Sigmoid colon (tissue), 7 donors: ENCODE data around the gene SH3TC1. TPM values are rescaled to one million over a fixed set of nuclear protein-coding genes. Genes with fewer than 3 reads are reported as not detected.

Experiments used
- DNase-seq: peaks from one replicate; pipeline ENCODE4 v3.0.0-alpha.2; 2019
- H3K27ac ChIP-seq, 4 donors: fragments of 200-600 bp; sonication (generic); one replicate each; pipeline ENCODE4 v1.5.1; 2016 to 2019; ENCODE audit warnings: mild to moderate bottlenecking in 1 of 4
- H3K27me3 ChIP-seq, 3 donors: fragments of 200-600 bp; sonication (generic); one replicate each; pipeline ENCODE4 v1.5.1; 2019; ENCODE audit warnings: mild to moderate bottlenecking in 1 of 3
- H3K36me3 ChIP-seq, 4 donors: fragments of 200-600 bp; sonication (generic); one replicate each; pipeline ENCODE4 v1.5.1; 2016 to 2019
- H3K4me1 ChIP-seq, 4 donors: fragments of 200-600 bp; sonication (generic); one replicate each; pipeline ENCODE4 v1.5.1; 2017 to 2019
- H3K4me3 ChIP-seq, 4 donors: fragments of 200-600 bp; sonication (generic); one replicate each; pipeline ENCODE4 v1.5.1; 2017 to 2019; ENCODE audit warnings: mild to moderate bottlenecking in 2 of 4, moderate library complexity in 1 of 4
- H3K9me3 ChIP-seq, 4 donors: fragments of 200-600 bp in 3 of 4; sonication (generic) in 3 of 4; one replicate each; pipeline versions ENCODE4 v1.5.1 to v1.6.1; 2013 to 2019
- EP300 ChIP-seq, 4 donors: sonication (generic); formaldehyde crosslinking; IDR thresholded peaks; one replicate each; pipeline ENCODE4 v1.6.1; 2017; ENCODE audit warnings: antibody characterized with exemption in 4 of 4
- POLR2A ChIP-seq, 2 donors: fragments of 450-650 bp; IDR thresholded peaks; one replicate each; pipeline ENCODE4 v1.6.1; 2016; ENCODE audit warnings: antibody characterized with exemption in 2 of 2, mild to moderate bottlenecking in 2 of 2, moderate library complexity in 2 of 2
- POLR2AphosphoS5 ChIP-seq, 4 donors: sonication (generic); formaldehyde crosslinking; IDR thresholded peaks; one replicate each; pipeline ENCODE4 v1.6.1; 2017; ENCODE audit warnings: antibody characterized with exemption in 4 of 4
- WGBS, 2 donors: extraction: QIAGEN DNeasy Blood & Tissue Kit; methylation state at CpG; one replicate each; pipeline ENCODE4 v1.1.7; 2013; 5-methylcytosine and 5-hydroxymethylcytosine counted together
- intact Hi-C: fragments of 100-400 bp; cut with DNase I; formaldehyde crosslinking; loops from one replicate; pipeline ENCODE4 v1.15.1; 2023
- polyA plus RNA-seq, 3 donors: library from polyadenylated mRNA; stranded (reverse); fragments of 200-250 nt; gene quantifications; one replicate each; pipeline ENCODE4 v1.2.3, GENCODE V29; 2013
- total RNA-seq, 4 donors: library from RNA; depleted of rRNA; stranded (reverse); fragments of >200 nt; gene quantifications; one replicate each; pipeline ENCODE4 v1.1.0, GENCODE V29; 2016
- TF ChIP-seq, protein P1 (sequence below), 4 experiments: fragments of 450-650 bp in 3 of 4; fragments of 200-600 bp in 1 of 4; IDR thresholded peaks; one replicate each; pipeline ENCODE4 v1.5.1; 2016 to 2019; ENCODE audit warnings: antibody characterized with exemption in 4 of 4, mild to moderate bottlenecking in 3 of 4, moderate library complexity in 2 of 4
- donor health status: healthy with polysubstance abuse.
- donor health status: Bipolar disorder and iron deficiency.
- donor health status: healthy.

The SH3TC1 gene
- total and polyA plus RNA-seq, 7 donors = 3.0 to 24.4 (median 7.8) TPM

GRCh38 chr4:8289151-8289750 is 90.2 kb downstream of the SH3TC1 start:
- peaks cover 0 to 13% (median 0%) of the 10 kb centered on the region in 4 donors for H3K36me3 ChIP-seq
- H3K4me1 ChIP-seq = peaks cover 0 to 18% (median 11%) of the 10 kb centered on the region in 4 donors
- no peak for TF ChIP-seq POLR2AphosphoS5 (IDR thresholded peaks at IDR 0.05)
- TF ChIP-seq, protein P1, sequence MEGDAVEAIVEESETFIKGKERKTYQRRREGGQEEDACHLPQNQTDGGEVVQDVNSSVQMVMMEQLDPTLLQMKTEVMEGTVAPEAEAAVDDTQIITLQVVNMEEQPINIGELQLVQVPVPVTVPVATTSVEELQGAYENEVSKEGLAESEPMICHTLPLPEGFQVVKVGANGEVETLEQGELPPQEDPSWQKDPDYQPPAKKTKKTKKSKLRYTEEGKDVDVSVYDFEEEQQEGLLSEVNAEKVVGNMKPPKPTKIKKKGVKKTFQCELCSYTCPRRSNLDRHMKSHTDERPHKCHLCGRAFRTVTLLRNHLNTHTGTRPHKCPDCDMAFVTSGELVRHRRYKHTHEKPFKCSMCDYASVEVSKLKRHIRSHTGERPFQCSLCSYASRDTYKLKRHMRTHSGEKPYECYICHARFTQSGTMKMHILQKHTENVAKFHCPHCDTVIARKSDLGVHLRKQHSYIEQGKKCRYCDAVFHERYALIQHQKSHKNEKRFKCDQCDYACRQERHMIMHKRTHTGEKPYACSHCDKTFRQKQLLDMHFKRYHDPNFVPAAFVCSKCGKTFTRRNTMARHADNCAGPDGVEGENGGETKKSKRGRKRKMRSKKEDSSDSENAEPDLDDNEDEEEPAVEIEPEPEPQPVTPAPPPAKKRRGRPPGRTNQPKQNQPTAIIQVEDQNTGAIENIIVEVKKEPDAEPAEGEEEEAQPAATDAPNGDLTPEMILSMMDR (IDR thresholded peaks at IDR 0.05) = no peak
- TF ChIP-seq EP300 (IDR thresholded peaks at IDR 0.05) = no peak
- no peak for TF ChIP-seq POLR2A (IDR thresholded peaks at IDR 0.05)
- H3K27me3 ChIP-seq = no peaks in the 10 kb centered on the region
- intact Hi-C loops = no loop called here
- no peaks in the 10 kb centered on the region for H3K9me3 ChIP-seq
- H3K27ac ChIP-seq = no peak overlapping the region
- peak; percentile 56 for DNase-seq
- no peak overlapping the region for H3K4me3 ChIP-seq
- WGBS, 2 donors = 54 to 81% methylated on average over 13 of the region's 13 CpGs

- TF ChIP-seq EP300 (IDR thresholded peaks at IDR 0.05) (no peak), POLR2A (IDR thresholded peaks at IDR 0.05) (no peak), POLR2AphosphoS5 (IDR thresholded peaks at IDR 0.05) (no peak)
- TF ChIP-seq, protein P1 (IDR thresholded peaks at IDR 0.05) = no peak
- Histone ChIP-seq H3K27me3 (no peaks in the 10 kb centered on the region), H3K27ac (no peak overlapping the region), H3K4me3 (no peak overlapping the region), H3K4me1 (peaks cover 0 to 18% (median 11%) of the 10 kb centered on the region in 4 donors), H3K9me3 (no peaks in the 10 kb centered on the region), H3K36me3 (peaks cover 0 to 18% (median 1%) of the 10 kb centered on the region in 4 donors)
- peak; percentile 54 for DNase-seq
- intact Hi-C loops = no loop called here
- 83 to 86% methylated on average over 29 of the region's 29 CpGs for WGBS, 2 donors
These were observed 91.0 kb downstream of the SH3TC1 start for GRCh38 chr4:8289956-8290700.

- Histone ChIP-seq H3K27ac (no peak overlapping the region), H3K4me3 (no peak overlapping the region), H3K9me3 (no peaks in the 10 kb centered on the region), H3K36me3 (peaks cover 0 to 23% (median 4%) of the 10 kb centered on the region in 4 donors), H3K27me3 (no peaks in the 10 kb centered on the region), H3K4me1 (peaks cover 0 to 12% (median 8%) of the 10 kb centered on the region in 4 donors)
- intact Hi-C loops = no loop called here
- DNase-seq = peak; percentile 45
- 75 to 88% methylated on average over 8 of the region's 8 CpGs for WGBS, 2 donors
- TF ChIP-seq POLR2A (IDR thresholded peaks at IDR 0.05) = no peak
- no peak for TF ChIP-seq EP300 (IDR thresholded peaks at IDR 0.05)
- TF ChIP-seq, protein P1 (IDR thresholded peaks at IDR 0.05) = no peak
- TF ChIP-seq POLR2AphosphoS5 (IDR thresholded peaks at IDR 0.05) = no peak
These were observed 91.5 kb downstream of the SH3TC1 start for GRCh38 chr4:8290701-8290970.

Other genes with a start within 250 kb of the SH3TC1 start
- 1 to 10 TPM; 3.1 to 8.9 (median 5.6) TPM for gene ABLIM2, start 40.5 kb upstream of the SH3TC1 start, total RNA-seq
- 10 to 100 TPM in 2 of 3 donors, 1 to 10 TPM in 1; 7.4 to 15.0 (median 11.3) TPM for gene ABLIM2, start 40.5 kb upstream of the SH3TC1 start, polyA plus RNA-seq
- gene HTRA3, start 70.5 kb downstream of the SH3TC1 start, total RNA-seq = 10 to 100 TPM; 14.5 to 49.6 (median 32.1) TPM
- 1 to 10 TPM; 1.2 to 5.0 (median 3.6) TPM for gene HTRA3, start 70.5 kb downstream of the SH3TC1 start, polyA plus RNA-seq
- gene ACOX3, start 241.4 kb downstream of the SH3TC1 start, total RNA-seq = 10 to 100 TPM; 24.8 to 51.0 (median 29.4) TPM
- 10 to 100 TPM in 2 of 3 donors, 1 to 10 TPM in 1; 8.4 to 18.0 (median 16.9) TPM for gene ACOX3, start 241.4 kb downstream of the SH3TC1 start, polyA plus RNA-seq
- 10 to 100 TPM; 14.2 to 29.1 (median 17.0) TPM for gene TRMT44, start 241.5 kb downstream of the SH3TC1 start, total RNA-seq
- 1 to 10 TPM; 2.1 to 7.0 (median 5.4) TPM for gene TRMT44, start 241.5 kb downstream of the SH3TC1 start, polyA plus RNA-seq